CD14-positive monocyte (primary cell): ENCODE data around the gene PTK7. TPM values are rescaled to one million over a fixed set of nuclear protein-coding genes. Genes with fewer than 3 reads are reported as not detected.
A peak's percentile ranks its signal among the peaks of the same experiment; 100 is the strongest.

Experiments
- DNase-seq, 3 donors: peaks; one replicate each; pipeline ENCODE4 v3.0.0-alpha.2; 2011 to 2022
- H2AFZ ChIP-seq: 2 replicates; pipeline ENCODE4 v1.6.0; 2012; ENCODE audit warnings: mild to moderate bottlenecking, low read depth, low read length, inconsistent platforms; ENCODE audit not compliant: insufficient read depth, poor library complexity, severe bottlenecking
- H3K27ac ChIP-seq, 2 donors: 1 replicate in 1 of 2; 2 replicates in 1 of 2; pipeline ENCODE4 v1.5.1; 2012 to 2013; ENCODE audit warnings: low read length in 2 of 2, control low read depth in 1 of 2, inconsistent platforms in 1 of 2, low read depth in 1 of 2, mild to moderate bottlenecking in 1 of 2
- H3K27me3 ChIP-seq, 2 donors: one replicate each; pipeline versions ENCODE4 v1.6.0 to v1.6.1; 2011 to 2013; ENCODE audit warnings: low read length in 2 of 2; ENCODE audit not compliant: control insufficient read depth in 2 of 2, insufficient read depth in 2 of 2
- H3K36me3 ChIP-seq, 2 donors: replicated peaks in 1 of 2; 1 replicate in 1 of 2; 2 replicates in 1 of 2; pipeline versions ENCODE4 v1.5.1 to v1.6.1; 2012 to 2013; ENCODE audit warnings: low read length in 2 of 2, control low read depth in 1 of 2, inconsistent platforms in 1 of 2, mild to moderate bottlenecking in 1 of 2; ENCODE audit not compliant: insufficient read depth in 2 of 2, control insufficient read depth in 1 of 2
- H3K4me1 ChIP-seq, 2 donors: 1 replicate in 1 of 2; 2 replicates in 1 of 2; pipeline versions ENCODE4 v1.5.1 to v1.6.1; 2012 to 2013; ENCODE audit warnings: low read length in 2 of 2, control low read depth in 1 of 2, inconsistent platforms in 1 of 2, mild to moderate bottlenecking in 1 of 2, moderate library complexity in 1 of 2; ENCODE audit not compliant: insufficient read depth in 2 of 2, control insufficient read depth in 1 of 2
- H3K4me2 ChIP-seq: replicated peaks from 2 replicates; pipeline ENCODE3; 2012; ENCODE audit warnings: low read length, moderate library complexity, mild to moderate bottlenecking; ENCODE audit not compliant: poor library complexity, severe bottlenecking; ENCODE audit errors: extremely low read depth
- H3K4me3 ChIP-seq, 3 experiments: fragments of 200-600 bp in 1 of 3; sonication (generic) in 1 of 3; replicated peaks in 1 of 3; 1 replicate in 2 of 3; 2 replicates in 1 of 3; pipeline ENCODE4 v1.5.1; 2011 to 2013; ENCODE audit warnings: low read length in 3 of 3, mild to moderate bottlenecking in 3 of 3, control low read depth in 2 of 3, low read depth in 2 of 3, inconsistent platforms in 1 of 3, moderate library complexity in 1 of 3
- H3K79me2 ChIP-seq: 2 replicates; pipeline ENCODE4 v1.6.0; 2012; ENCODE audit warnings: mild to moderate bottlenecking, control low read depth, inconsistent platforms, low read length, moderate library complexity; ENCODE audit not compliant: insufficient read depth
- H3K9ac ChIP-seq: 2 replicates; pipeline ENCODE4 v1.6.0; 2017; ENCODE audit warnings: low read length, mild to moderate bottlenecking; ENCODE audit not compliant: insufficient read depth, poor library complexity, severe bottlenecking
- H3K9me3 ChIP-seq, 2 donors: replicated peaks in 1 of 2; 1 replicate in 1 of 2; 2 replicates in 1 of 2; pipeline versions ENCODE4 v1.5.1 to v1.6.1; 2012 to 2013; ENCODE audit warnings: low read length in 2 of 2, control low read depth in 1 of 2; ENCODE audit not compliant: control insufficient read depth in 1 of 2, insufficient read depth in 1 of 2
- H4K20me1 ChIP-seq: 2 replicates; pipeline ENCODE4 v1.6.0; 2012; ENCODE audit warnings: mild to moderate bottlenecking, low read length, control low read depth, moderate library complexity; ENCODE audit not compliant: insufficient read depth
- H3K27ac Mint-ChIP-seq, 7 donors: one replicate each; pipeline ENCODE4 v1.8.0; 2020; ENCODE audit warnings: mild to moderate bottlenecking in 7 of 7, mixed read lengths in 7 of 7, moderate library complexity in 6 of 7, inconsistent platforms in 2 of 7
- H3K27me3 Mint-ChIP-seq, 3 donors: one replicate each; pipeline ENCODE4 v1.8.0; 2021 to 2022; ENCODE audit warnings: low read depth in 3 of 3, mild to moderate bottlenecking in 3 of 3, mixed read lengths in 3 of 3, moderate library complexity in 3 of 3, inconsistent platforms in 1 of 3
- H3K36me3 Mint-ChIP-seq, 2 donors: one replicate each; pipeline ENCODE4 v1.8.0; 2020; ENCODE audit warnings: mixed read lengths in 2 of 2, inconsistent platforms in 1 of 2, mild to moderate bottlenecking in 1 of 2
- H3K4me1 Mint-ChIP-seq: one replicate; pipeline ENCODE4 v1.8.0; 2020; ENCODE audit warnings: mild to moderate bottlenecking, mixed read lengths
- H3K4me3 Mint-ChIP-seq, 2 donors: one replicate each; pipeline ENCODE4 v1.8.0; 2020; ENCODE audit warnings: mild to moderate bottlenecking in 2 of 2, mixed read lengths in 2 of 2, moderate library complexity in 1 of 2
- H3K9me3 Mint-ChIP-seq, 7 donors: one replicate each; pipeline ENCODE4 v1.8.0; 2020 to 2022; ENCODE audit warnings: mixed read lengths in 7 of 7, mild to moderate bottlenecking in 6 of 7, moderate library complexity in 6 of 7, inconsistent platforms in 2 of 7
- CTCF ChIP-seq: fragments of 200-600 bp; IDR thresholded peaks from one replicate; pipeline ENCODE4 v1.8.0; 2022; ENCODE audit warnings: antibody characterized with exemption, mild to moderate bottlenecking
- WGBS: methylation state at CpG from one replicate; pipeline ENCODE4 v1.1.5; 2013; ENCODE audit warnings: missing lambda C conversion rate; ENCODE audit not compliant: insufficient coverage; 5-methylcytosine and 5-hydroxymethylcytosine counted together
- intact Hi-C, 2 donors: fragments of 100-400 bp; cut with micrococcal nuclease; formaldehyde crosslinking; loops; one replicate each; pipeline versions ENCODE4 v1.15.0 to v1.15.1; 2023
- polyA plus RNA-seq, 3 donors: library from polyadenylated mRNA; depleted of rRNA in 1 of 3; unstranded in 2 of 3; stranded (reverse) in 1 of 3; fragments of 300-500 nt in 2 of 3; fragments of >200 nt in 1 of 3; fragmentation: Illumina TruSeq in 2 of 3; gene quantifications; 1 replicate in 2 of 3; 2 replicates in 1 of 3; pipeline ENCODE4 v1.2.3, GENCODE V29; 2012 to 2021

The PTK7 gene
- polyA plus RNA-seq, 3 donors: 0.19 TPM; not detected in 2

- Histone ChIP-seq H3K79me2 (no peaks in the 10 kb centered on the region), H3K27me3 (no peaks in the 10 kb centered on the region), H3K27ac (no peak overlapping the region), H3K4me1 (no peaks in the 10 kb centered on the region), H4K20me1 (no peaks in the 10 kb centered on the region), H3K9me3 (no peaks in the 10 kb centered on the region), H2AFZ (peak overlapping the region; percentile 35), H3K4me2 (no peak overlapping the region), H3K36me3 (no peaks in the 10 kb centered on the region), H3K9ac (no peak overlapping the region), H3K4me3 (no peak overlapping the region)
- no peaks in the 10 kb centered on the region for H3K36me3 Mint-ChIP-seq
- no peak overlapping the region for H3K4me3 Mint-ChIP-seq
- H3K27ac Mint-ChIP-seq: no peak overlapping the region
- WGBS: 90% methylated on average over 7 of the region's 13 CpGs
- intact Hi-C loops: no loop called here
- DNase-seq: no peak
- TF ChIP-seq CTCF: no peak
- no peaks in the 10 kb centered on the region for H3K9me3 Mint-ChIP-seq
- H3K4me1 Mint-ChIP-seq: no peaks in the 10 kb centered on the region
- H3K27me3 Mint-ChIP-seq: peaks cover 2 to 9% (median 3%) of the 10 kb centered on the region in 3 donors
These were observed 6.9 kb downstream of the PTK7 start for GRCh38 chr6:43082806-43083655.

GRCh38 chr6:43086022-43086658, 10.0 kb downstream of the PTK7 start:
- H3K4me1 ChIP-seq: no peaks in the 10 kb centered on the region
- H3K36me3 Mint-ChIP-seq: no peaks in the 10 kb centered on the region

More at GRCh38 chr6:43086022-43086658, 10.0 kb downstream of the PTK7 start:
- no peak overlapping the region for H3K9ac ChIP-seq
- WGBS: 92% methylated on average over 3 of the region's 8 CpGs
- no peaks in the 10 kb centered on the region for H3K27me3 ChIP-seq
- no peaks in the 10 kb centered on the region for H3K79me2 ChIP-seq
- no peak overlapping the region for H3K4me3 Mint-ChIP-seq
- H3K4me2 ChIP-seq: no peak overlapping the region
- no peak for DNase-seq
- intact Hi-C loops: no loop called here
- no peaks in the 10 kb centered on the region for H3K9me3 Mint-ChIP-seq
- no peaks in the 10 kb centered on the region for H4K20me1 ChIP-seq
- H3K4me1 Mint-ChIP-seq: no peaks in the 10 kb centered on the region
- no peaks in the 10 kb centered on the region for H3K9me3 ChIP-seq
- no peak overlapping the region for H3K27ac ChIP-seq
- peak overlapping the region in 1 of 7 donors; percentile 3 for H3K27ac Mint-ChIP-seq
- no peaks in the 10 kb centered on the region for H3K36me3 ChIP-seq
- peaks cover 0 to 2% (median 0%) of the 10 kb centered on the region in 3 donors for H3K27me3 Mint-ChIP-seq
- no peak overlapping the region for H2AFZ ChIP-seq
- no peak overlapping the region for H3K4me3 ChIP-seq
- TF ChIP-seq CTCF: no peak
